ENCODE results near the gene XRCC1. TPM values are rescaled to one million over a fixed set of nuclear protein-coding genes. Genes with fewer than 3 reads are reported as not detected.

The XRCC1 gene, protein sequence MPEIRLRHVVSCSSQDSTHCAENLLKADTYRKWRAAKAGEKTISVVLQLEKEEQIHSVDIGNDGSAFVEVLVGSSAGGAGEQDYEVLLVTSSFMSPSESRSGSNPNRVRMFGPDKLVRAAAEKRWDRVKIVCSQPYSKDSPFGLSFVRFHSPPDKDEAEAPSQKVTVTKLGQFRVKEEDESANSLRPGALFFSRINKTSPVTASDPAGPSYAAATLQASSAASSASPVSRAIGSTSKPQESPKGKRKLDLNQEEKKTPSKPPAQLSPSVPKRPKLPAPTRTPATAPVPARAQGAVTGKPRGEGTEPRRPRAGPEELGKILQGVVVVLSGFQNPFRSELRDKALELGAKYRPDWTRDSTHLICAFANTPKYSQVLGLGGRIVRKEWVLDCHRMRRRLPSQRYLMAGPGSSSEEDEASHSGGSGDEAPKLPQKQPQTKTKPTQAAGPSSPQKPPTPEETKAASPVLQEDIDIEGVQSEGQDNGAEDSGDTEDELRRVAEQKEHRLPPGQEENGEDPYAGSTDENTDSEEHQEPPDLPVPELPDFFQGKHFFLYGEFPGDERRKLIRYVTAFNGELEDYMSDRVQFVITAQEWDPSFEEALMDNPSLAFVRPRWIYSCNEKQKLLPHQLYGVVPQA
- 27.4 and 28.7 TPM in 2 replicates for total RNA-seq

DNA sequence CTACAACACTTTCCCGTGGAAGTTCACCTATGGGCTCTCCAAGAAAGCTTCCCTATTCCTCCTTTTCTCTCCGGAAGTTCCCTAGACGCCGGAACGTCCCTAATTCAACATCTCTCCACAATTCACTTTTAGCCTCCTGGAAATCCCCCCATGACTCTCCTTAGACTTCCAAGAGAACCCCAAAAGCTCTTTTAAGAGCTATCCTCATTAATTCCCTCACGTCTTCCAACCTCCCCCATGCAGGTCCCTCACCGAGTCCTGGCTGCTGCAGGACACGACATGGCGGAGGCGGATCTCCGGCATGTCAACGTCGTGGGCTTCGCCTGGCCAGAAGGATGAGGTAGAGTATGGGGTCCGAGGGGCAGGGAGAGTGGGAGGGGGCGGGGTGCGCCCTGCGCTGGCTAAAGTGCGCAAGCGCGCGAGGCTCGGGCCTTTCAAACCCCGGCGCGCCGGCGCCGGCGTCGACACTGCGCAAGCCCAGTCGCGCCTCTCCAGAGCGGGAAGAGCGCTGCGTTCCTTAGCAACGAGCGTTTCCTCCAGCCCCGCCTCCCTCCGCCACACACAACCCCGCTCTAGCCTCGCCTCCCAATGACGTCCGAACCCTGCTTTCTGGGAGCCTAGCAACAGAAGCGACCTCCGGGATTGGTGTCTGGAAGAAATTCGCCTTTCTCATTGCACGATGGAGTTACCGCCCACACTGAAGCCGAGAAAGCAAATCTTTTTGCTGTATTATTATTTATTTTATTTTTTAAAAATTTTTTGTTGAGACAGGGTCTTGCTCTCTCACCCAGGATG is at the start of gene XRCC1, which contains the start of gene PINLYP:
XRCC1 (minus strand) TSS at position 372 of the 795 bp plus-strand sequence; CDS start at position 303, 69 bp downstream.
PINLYP (plus strand) TSS at position 646 of the 795 bp plus-strand sequence. CDS start 1,391 bp downstream, outside the sequence.
- H3K4me3 Mint-ChIP-seq = peak within 1 kb of the TSS; percentile 96
- H3K36me3 Mint-ChIP-seq (ENCODE audit: low read depth) = peaks cover 7% of the 10 kb centered on the region
- peak; percentile 95 for DNase-seq (ENCODE audit: low spot score)
- intact Hi-C loops (cut with micrococcal nuclease) = loop anchor here (1.0 kb wide), 6 partner anchors 13 to 112 kb away; partner anchors contain the start of genes IRGQ, ZNF428 and ZNF576
- H3K9me3 Mint-ChIP-seq = no peaks in the 10 kb centered on the region
- peaks cover 3% of the 10 kb centered on the region for H3K27me3 Mint-ChIP-seq (ENCODE audit: insufficient read depth)
- H3K4me1 Mint-ChIP-seq (ENCODE audit: low read depth) = peaks cover 25% of the 10 kb centered on the region
- H3K27ac Mint-ChIP-seq = peak within 1 kb of the TSS; percentile 91

DNA sequence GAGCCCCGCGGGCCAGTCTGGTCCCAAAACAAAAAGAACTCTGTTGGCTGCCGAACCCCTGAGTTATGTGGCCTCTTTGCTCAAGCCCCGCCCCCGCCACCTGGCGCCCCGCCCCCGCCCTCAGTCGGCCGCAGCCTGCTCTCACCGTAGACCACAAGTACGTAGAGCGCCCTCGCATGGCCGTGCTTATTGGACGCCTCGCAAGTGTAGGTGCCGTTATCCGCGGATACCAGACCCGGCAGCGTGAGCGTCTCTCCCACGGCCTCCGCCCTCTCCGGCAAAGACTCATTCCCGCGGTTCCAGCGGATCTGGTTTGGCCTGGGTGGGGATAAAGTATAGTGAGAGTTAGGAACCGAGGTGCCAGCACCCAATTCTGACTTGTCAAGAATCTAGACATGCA is 49.6 kb upstream of the XRCC1 start:
- H3K9me3 Mint-ChIP-seq = no peaks in the 10 kb centered on the region
- intact Hi-C loops (cut with micrococcal nuclease) = no loop called here
- H3K4me3 Mint-ChIP-seq = no peak overlapping the region
- DNase-seq (ENCODE audit: low spot score) = peak; percentile 80
- H3K27me3 Mint-ChIP-seq (ENCODE audit: insufficient read depth) = peaks cover 7% of the 10 kb centered on the region
- H3K27ac Mint-ChIP-seq = no peak overlapping the region
- H3K36me3 Mint-ChIP-seq (ENCODE audit: low read depth) = no peaks in the 10 kb centered on the region
- H3K4me1 Mint-ChIP-seq (ENCODE audit: low read depth) = peaks cover 29% of the 10 kb centered on the region

DNA sequence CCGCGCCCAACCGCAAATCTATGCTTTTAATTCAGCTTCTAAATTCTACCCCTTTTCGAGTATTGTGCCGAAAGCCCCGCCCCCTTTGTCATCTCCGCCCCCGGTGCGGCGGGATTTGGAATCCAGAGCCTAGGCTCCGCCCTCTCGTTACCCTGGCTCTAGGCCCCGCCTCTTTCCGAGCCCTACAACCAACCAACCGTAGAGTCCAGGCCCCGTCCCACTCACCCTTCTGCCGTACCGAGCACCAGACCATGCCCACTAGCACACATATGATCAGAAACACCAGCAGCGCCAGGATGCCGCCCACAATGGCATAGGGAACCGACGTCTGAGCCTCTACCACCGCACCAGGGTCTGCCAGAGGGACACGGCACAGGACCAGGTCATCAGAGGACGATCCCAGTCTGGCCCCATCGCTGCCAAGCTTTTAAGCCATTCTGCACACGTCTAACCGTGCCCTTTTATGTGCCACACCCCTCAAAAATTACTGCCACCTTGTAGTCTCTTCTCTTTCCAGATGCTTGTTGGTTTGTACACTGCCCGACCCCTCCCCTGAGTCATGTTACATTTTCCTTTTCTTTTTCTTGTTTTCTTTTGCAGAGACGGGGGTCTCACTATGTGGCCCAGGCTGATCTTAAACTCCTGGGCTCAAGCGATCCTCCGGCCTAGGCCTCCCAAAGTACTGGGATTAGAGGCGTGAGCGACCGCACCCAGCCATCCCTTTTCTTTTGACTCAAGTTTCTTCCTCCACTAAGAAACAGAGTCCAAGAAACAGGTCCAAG is 48.8 kb upstream of the XRCC1 start:
- H3K4me3 Mint-ChIP-seq = no peak overlapping the region
- intact Hi-C loops (cut with micrococcal nuclease) = no loop called here
- DNase-seq (ENCODE audit: low spot score) = no peak
- no peaks in the 10 kb centered on the region for H3K36me3 Mint-ChIP-seq (ENCODE audit: low read depth)
- peaks cover 6% of the 10 kb centered on the region for H3K27me3 Mint-ChIP-seq (ENCODE audit: insufficient read depth)
- no peak overlapping the region for H3K27ac Mint-ChIP-seq
- peaks cover 31% of the 10 kb centered on the region for H3K4me1 Mint-ChIP-seq (ENCODE audit: low read depth)
- H3K9me3 Mint-ChIP-seq = no peaks in the 10 kb centered on the region

DNA sequence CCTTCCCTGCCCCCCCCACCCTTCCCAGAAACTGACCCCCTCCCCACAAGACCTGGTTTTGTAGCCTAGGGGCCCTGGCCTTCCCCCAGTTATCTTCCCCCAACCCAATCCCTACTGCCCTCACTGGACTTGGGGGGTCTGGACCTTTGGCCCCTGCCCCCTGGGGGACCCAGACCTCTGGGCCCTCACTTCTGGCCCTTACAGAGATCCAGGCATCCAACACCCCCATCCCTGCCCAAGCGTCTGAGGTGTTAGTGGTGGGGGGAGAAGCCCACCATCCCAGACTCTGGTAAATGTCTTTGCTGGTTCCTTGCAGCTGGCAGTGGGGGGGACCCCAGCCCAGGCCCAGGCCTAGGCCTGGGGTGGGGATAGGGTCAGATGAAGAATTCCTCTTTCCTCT is 47.6 kb upstream of the XRCC1 start:
- Mint-ChIP-seq H3K36me3 (ENCODE audit: low read depth) (no peaks in the 10 kb centered on the region), H3K4me1 (ENCODE audit: low read depth) (peaks cover 31% of the 10 kb centered on the region), H3K9me3 (no peaks in the 10 kb centered on the region), H3K27me3 (ENCODE audit: insufficient read depth) (peaks cover 3% of the 10 kb centered on the region), H3K27ac (no peak overlapping the region), H3K4me3 (no peak overlapping the region)
- DNase-seq (ENCODE audit: low spot score) = no peak
- intact Hi-C loops (cut with micrococcal nuclease) = no loop called here

DNA sequence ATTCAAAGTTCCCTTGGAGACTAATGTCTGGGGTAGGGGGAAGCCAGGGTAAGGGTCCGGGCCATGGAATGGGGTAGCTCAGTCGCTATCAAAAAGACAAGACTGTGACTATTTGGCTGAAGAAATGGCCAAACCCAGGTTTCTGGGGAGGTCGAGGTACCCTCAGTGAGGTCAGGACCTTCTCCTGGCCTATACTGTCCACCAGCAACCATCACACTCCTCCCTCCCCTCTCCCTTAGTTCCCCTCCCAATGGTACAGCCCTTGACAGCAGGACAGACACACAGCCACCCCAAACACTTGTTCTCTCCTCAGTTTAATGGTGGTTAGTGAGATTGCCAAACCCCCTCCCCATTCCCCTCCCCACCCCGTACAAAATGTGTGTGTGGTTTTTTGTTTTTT is 46.7 kb upstream of the XRCC1 start:
- H3K9me3 Mint-ChIP-seq = no peaks in the 10 kb centered on the region
- intact Hi-C loops (cut with micrococcal nuclease) = no loop called here
- H3K27me3 Mint-ChIP-seq (ENCODE audit: insufficient read depth) = peaks cover 3% of the 10 kb centered on the region
- no peak for DNase-seq (ENCODE audit: low spot score)
- H3K4me3 Mint-ChIP-seq = no peak overlapping the region
- H3K4me1 Mint-ChIP-seq (ENCODE audit: low read depth) = peaks cover 31% of the 10 kb centered on the region
- H3K27ac Mint-ChIP-seq = no peak overlapping the region
- no peaks in the 10 kb centered on the region for H3K36me3 Mint-ChIP-seq (ENCODE audit: low read depth)

DNA sequence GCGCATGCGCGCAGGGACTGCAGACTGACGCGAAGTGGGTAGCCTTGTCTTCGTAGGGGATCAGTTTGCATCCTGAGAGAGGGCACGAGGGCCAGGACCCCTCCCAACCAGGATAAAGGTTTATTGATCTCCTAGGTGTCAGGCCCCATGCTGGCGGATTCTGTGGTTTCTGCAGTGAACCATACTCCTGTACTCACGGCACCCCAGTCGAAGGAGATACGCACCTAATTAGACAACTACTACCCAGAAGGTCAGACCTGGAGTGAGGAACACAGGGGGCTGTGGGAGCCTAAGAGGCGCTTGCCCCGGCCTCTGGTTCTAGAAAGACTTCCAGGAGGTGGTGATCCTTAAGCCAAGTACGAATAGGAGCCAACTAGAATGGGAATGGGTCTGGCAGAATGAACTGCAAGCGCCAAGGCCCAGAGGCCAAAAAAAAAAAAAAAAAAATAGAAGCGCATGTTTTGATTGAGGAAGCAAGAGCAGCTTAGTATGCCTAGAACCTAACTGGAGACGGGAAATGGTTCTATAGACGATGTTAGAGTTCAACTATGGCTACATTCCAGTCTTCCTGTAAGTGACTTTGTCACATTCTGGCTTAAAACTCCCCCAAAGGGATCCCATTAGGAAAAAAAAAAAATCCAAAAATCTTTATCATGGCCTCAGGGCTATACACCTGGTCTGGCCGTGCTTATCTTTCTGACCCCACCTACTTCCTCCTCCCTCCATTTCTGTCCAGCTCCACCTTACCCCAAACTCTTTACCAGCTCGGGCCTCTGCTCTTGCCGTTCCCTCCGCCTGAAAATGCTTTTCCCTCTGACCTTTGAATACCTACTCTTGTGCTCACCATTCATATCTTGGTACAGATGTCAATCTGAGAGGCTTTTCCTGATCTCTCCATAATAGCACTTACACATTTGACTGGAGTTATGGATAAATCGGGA is 45.0 kb upstream of the XRCC1 start:
- peak; percentile 78 for DNase-seq (ENCODE audit: low spot score)
- no peaks in the 10 kb centered on the region for H3K36me3 Mint-ChIP-seq (ENCODE audit: low read depth)
- H3K27ac Mint-ChIP-seq = peak overlapping the region; percentile 99
- peaks cover 31% of the 10 kb centered on the region for H3K4me1 Mint-ChIP-seq (ENCODE audit: low read depth)
- intact Hi-C loops (cut with micrococcal nuclease) = loop anchor here (1.0 kb wide), 1 partner anchor 20 kb away; no protein-coding TSS in a partner anchor
- H3K27me3 Mint-ChIP-seq (ENCODE audit: insufficient read depth) = no peaks in the 10 kb centered on the region
- H3K9me3 Mint-ChIP-seq = no peaks in the 10 kb centered on the region
- peak overlapping the region; percentile 98 for H3K4me3 Mint-ChIP-seq

DNA sequence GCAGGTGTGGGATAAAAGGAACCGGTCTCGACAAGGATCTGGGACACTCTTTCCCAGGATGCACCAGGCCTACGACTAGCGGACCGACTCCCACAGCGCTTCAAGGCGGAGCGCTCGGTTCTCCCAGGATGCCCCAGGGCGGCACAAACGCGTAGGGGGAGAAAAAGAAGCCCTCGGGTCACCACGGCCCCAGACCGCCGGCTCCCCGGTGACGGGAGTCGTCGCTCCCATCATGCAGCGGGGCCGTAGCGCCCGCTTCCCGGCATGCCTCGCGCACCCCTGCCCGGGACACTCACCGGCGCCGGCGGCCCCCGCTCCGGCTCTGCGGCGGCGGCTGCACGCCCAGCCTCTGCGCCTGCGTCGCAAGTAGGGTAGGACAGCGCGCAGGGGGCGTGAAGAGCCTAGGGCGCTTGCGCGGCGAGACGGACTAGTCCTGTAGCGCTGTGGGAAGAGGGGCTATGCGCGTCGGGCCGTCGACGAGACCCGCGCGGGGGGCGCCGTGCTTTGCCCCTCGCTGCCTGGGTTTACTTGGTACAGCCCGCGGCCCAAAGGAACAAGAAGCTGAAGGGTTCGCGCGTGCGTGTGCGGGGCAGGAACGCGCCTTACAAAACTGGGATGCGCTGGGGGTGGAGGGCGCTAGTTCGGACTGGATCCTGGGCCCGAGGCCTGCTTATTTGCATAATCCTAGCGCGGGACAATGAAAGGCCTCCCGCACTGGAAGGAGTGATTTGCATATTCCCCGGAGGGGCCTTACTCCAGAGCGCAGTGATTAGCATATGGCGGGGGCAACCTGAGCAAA is 44.1 kb upstream of the XRCC1 start, which contains the start of gene ZNF428:
ZNF428 (minus strand) TSS at position 368 of the 799 bp plus-strand sequence. CDS start 5,325 bp downstream, outside the sequence.
- intact Hi-C loops (cut with micrococcal nuclease) = loop anchor here (1.0 kb wide), 10 partner anchors 21 to 165 kb away; partner anchors contain the start of genes IRGQ, PHLDB3, PINLYP and SMG9
- Mint-ChIP-seq H3K27me3 (ENCODE audit: insufficient read depth) (no peaks in the 10 kb centered on the region), H3K36me3 (ENCODE audit: low read depth) (no peaks in the 10 kb centered on the region), H3K4me3 (peak within 1 kb of the TSS; percentile 98), H3K4me1 (ENCODE audit: low read depth) (peaks cover 23% of the 10 kb centered on the region), H3K9me3 (no peaks in the 10 kb centered on the region), H3K27ac (peak within 1 kb of the TSS; percentile 99)
- peak; percentile 86 for DNase-seq (ENCODE audit: low spot score)

DNA sequence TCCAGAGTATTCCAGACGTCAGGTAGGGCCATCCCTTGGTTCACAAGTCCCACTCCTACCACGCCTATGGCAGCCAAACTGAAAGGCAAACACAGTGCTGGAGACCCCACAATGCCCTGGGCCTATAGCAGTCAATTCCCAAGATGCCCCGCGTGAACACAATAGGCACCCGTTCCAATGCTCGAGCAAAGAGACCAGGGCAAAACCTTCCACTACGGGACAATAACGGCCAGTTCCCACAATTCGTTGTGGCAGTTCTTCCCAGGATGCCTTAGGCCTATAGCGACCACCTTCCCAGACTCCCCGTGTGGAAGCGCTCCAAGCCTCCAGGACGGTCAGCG is 43.6 kb upstream of the XRCC1 start:
- H3K36me3 Mint-ChIP-seq (ENCODE audit: low read depth) = no peaks in the 10 kb centered on the region
- H3K4me3 Mint-ChIP-seq = peak overlapping the region; percentile 98
- intact Hi-C loops (cut with micrococcal nuclease) = loop anchor here (1.0 kb wide), 9 partner anchors 23 to 165 kb away; partner anchors contain the start of genes IRGQ, PHLDB3, PINLYP and SMG9
- DNase-seq (ENCODE audit: low spot score) = no peak
- no peaks in the 10 kb centered on the region for H3K27me3 Mint-ChIP-seq (ENCODE audit: insufficient read depth)
- no peaks in the 10 kb centered on the region for H3K9me3 Mint-ChIP-seq
- peak overlapping the region; percentile 94 for H3K27ac Mint-ChIP-seq
- peaks cover 18% of the 10 kb centered on the region for H3K4me1 Mint-ChIP-seq (ENCODE audit: low read depth)

DNA sequence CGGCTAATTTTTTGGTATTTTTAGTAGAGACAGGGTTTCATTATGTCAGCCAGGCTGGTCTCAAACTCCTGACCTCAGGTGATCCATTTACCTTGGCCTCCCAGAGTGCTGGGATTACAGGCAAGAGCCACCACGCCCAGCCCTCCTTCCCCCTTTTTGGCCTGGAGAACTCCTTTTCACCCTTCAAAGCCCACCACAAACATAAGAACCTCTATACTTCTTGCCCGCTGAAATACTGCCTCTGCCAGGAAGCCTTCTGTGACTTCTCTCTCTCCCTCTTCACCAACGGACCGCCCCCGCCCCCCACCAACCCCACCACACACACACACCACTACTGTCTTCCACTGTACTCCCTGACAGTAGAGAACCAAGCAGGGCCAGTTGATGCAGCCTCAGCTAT is 41.6 kb upstream of the XRCC1 start:
- DNase-seq (ENCODE audit: low spot score) = no peak
- peaks cover 17% of the 10 kb centered on the region for H3K4me1 Mint-ChIP-seq (ENCODE audit: low read depth)
- intact Hi-C loops (cut with micrococcal nuclease) = no loop called here
- no peaks in the 10 kb centered on the region for H3K9me3 Mint-ChIP-seq
- H3K4me3 Mint-ChIP-seq = peak overlapping the region; percentile 5
- no peak overlapping the region for H3K27ac Mint-ChIP-seq
- H3K36me3 Mint-ChIP-seq (ENCODE audit: low read depth) = no peaks in the 10 kb centered on the region
- no peaks in the 10 kb centered on the region for H3K27me3 Mint-ChIP-seq (ENCODE audit: insufficient read depth)

DNA sequence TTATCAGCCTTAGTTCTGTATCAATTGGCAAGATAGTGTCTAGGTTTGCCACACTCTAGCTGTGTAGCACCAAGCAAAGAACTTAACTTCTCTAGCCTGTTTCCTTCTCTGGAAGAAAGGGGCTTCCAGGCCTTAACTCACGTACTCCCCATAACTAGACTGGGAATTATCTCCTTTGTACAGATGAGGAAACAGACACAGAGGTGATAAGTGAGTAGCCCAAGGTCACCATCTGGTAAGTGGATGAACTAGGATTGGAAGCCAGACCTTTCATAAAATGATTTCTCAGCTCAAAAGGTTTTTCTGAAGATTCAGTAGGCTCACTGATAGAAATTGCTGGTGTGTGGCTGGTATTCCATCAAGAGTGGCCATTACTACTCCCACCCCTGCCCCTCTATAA is 41.0 kb upstream of the XRCC1 start:
- no peak for DNase-seq (ENCODE audit: low spot score)
- Mint-ChIP-seq H3K27me3 (ENCODE audit: insufficient read depth) (no peaks in the 10 kb centered on the region), H3K9me3 (no peaks in the 10 kb centered on the region), H3K4me1 (ENCODE audit: low read depth) (peaks cover 12% of the 10 kb centered on the region), H3K36me3 (ENCODE audit: low read depth) (no peaks in the 10 kb centered on the region), H3K27ac (no peak overlapping the region), H3K4me3 (no peak overlapping the region)
- intact Hi-C loops (cut with micrococcal nuclease) = no loop called here

DNA sequence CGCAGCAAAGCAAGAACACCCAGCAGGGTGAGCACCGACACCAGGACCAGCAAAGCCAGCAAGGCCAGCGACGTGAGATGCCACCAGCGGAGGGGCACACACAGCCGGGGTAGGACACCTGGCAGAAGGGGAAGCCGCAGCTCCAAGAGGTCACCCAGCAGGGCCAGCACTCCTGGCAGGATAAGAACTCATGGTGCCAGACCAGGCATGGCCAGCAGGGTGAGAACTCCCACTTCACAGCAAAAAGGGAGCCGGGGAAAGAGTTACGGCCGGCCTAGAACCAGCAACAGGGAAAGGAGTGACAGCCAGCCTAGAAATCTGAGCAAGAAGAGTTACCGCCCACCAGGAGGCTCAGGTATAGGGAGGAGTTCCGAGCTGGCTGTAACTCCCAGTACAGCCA is 37.0 kb upstream of the XRCC1 start:
- no peak for DNase-seq (ENCODE audit: low spot score)
- peaks cover 3% of the 10 kb centered on the region for H3K4me1 Mint-ChIP-seq (ENCODE audit: low read depth)
- H3K27me3 Mint-ChIP-seq (ENCODE audit: insufficient read depth) = no peaks in the 10 kb centered on the region
- no peak overlapping the region for H3K4me3 Mint-ChIP-seq
- no peaks in the 10 kb centered on the region for H3K9me3 Mint-ChIP-seq
- peak overlapping the region; percentile 18 for H3K27ac Mint-ChIP-seq
- no peaks in the 10 kb centered on the region for H3K36me3 Mint-ChIP-seq (ENCODE audit: low read depth)
- intact Hi-C loops (cut with micrococcal nuclease) = no loop called here
